Measurements from ENCODE around the gene ZSCAN10. TPM values are rescaled to one million over a fixed set of nuclear protein-coding genes. Genes with fewer than 3 reads are reported as not detected.

Gene ZSCAN10
- polyA plus RNA-seq, 1 donor (not counting 4 experiments of a cell fraction or from before 2014, with no cell fraction given) = not detected

- Histone ChIP-seq H4K20me1 (ENCODE audit: control insufficient read depth, extremely low read depth, insufficient read depth, low read length) (no peaks in the 10 kb centered on the region), H2AFZ (ENCODE audit: control insufficient read depth, low read length) (no peak overlapping the region), H3K79me2 (ENCODE audit: control insufficient read depth, insufficient read depth, low read length) (no peaks in the 10 kb centered on the region), H3K27me3 (ENCODE audit: control insufficient read depth, extremely low read depth, insufficient read depth, low read length) (no peaks in the 10 kb centered on the region), H3K27ac (ENCODE audit: control insufficient read depth, insufficient read depth, low read length) (no peak overlapping the region), H3K4me2 (ENCODE audit: control insufficient read depth, extremely low read depth, insufficient read depth, low read depth, low read length) (no peak overlapping the region), H3K9ac (ENCODE audit: control insufficient read depth, extremely low read depth, insufficient read depth, low read length) (no peak overlapping the region), H3K9me1 (ENCODE audit: control insufficient read depth, extremely low read depth, insufficient read depth, low read length) (no peaks in the 10 kb centered on the region), H3K4me3 (ENCODE audit: control insufficient read depth in 2 of 3, extremely low read depth in 1 of 3, insufficient read depth in 2 of 3, low read depth in 1 of 3, low read length in 3 of 3) (no peak overlapping the region), H3K4me1 (ENCODE audit: control insufficient read depth, extremely low read depth, insufficient read depth, low read length) (no peaks in the 10 kb centered on the region), H3K9me3 (ENCODE audit: control insufficient read depth, low read depth, low read length) (no peaks in the 10 kb centered on the region), H3K36me3 (ENCODE audit: control insufficient read depth in 2 of 2, extremely low read depth in 1 of 2, insufficient read depth in 2 of 2, low read length in 2 of 2) (peaks cover 0 to 7% of the 10 kb centered on the region in 2 experiments)
- no peak for TF ChIP-seq EZH2 (IDR thresholded peaks at IDR 0.05; ENCODE audit: low read length)
- TF ChIP-seq CTCF (optimal IDR thresholded peaks at IDR 0.05 in 1 of 3, IDR thresholded peaks at IDR 0.05 in 1 of 3, conservative IDR thresholded peaks at IDR 0.05 in 1 of 3; ENCODE audit: extremely low read depth in 1 of 3, insufficient read depth in 2 of 3, low read length in 3 of 3) = no peak
- DNase-seq (ENCODE audit: low read depth, low spot score) (no peak), FAIRE-seq (no peak)
- dilution Hi-C loops (cut with MboI; ENCODE audit: extremely low pct_ligation_motif_present, low sequenced_read_pairs) = no loop called here
Measured at GRCh38 chr16:3145660-3146059, 46.6 kb upstream of the ZSCAN10 start.

- FAIRE-seq (no peak), DNase-seq (ENCODE audit: low read depth, low spot score) (no peak)
- H2AFZ ChIP-seq (ENCODE audit: control insufficient read depth, low read length) = no peak overlapping the region
- dilution Hi-C loops (cut with MboI; ENCODE audit: extremely low pct_ligation_motif_present, low sequenced_read_pairs) = no loop called here
- no peak overlapping the region for H3K9ac ChIP-seq (ENCODE audit: control insufficient read depth, extremely low read depth, insufficient read depth, low read length)
- no peaks in the 10 kb centered on the region for H3K9me1 ChIP-seq (ENCODE audit: control insufficient read depth, extremely low read depth, insufficient read depth, low read length)
- TF ChIP-seq EZH2 (IDR thresholded peaks at IDR 0.05; ENCODE audit: low read length) (no peak), CTCF (optimal IDR thresholded peaks at IDR 0.05 in 1 of 3, IDR thresholded peaks at IDR 0.05 in 1 of 3, conservative IDR thresholded peaks at IDR 0.05 in 1 of 3; ENCODE audit: extremely low read depth in 1 of 3, insufficient read depth in 2 of 3, low read length in 3 of 3) (no peak)
- no peaks in the 10 kb centered on the region for H3K4me1 ChIP-seq (ENCODE audit: control insufficient read depth, extremely low read depth, insufficient read depth, low read length)
- no peak overlapping the region for H3K27ac ChIP-seq (ENCODE audit: control insufficient read depth, insufficient read depth, low read length)
- H3K36me3 ChIP-seq (ENCODE audit: control insufficient read depth in 2 of 2, extremely low read depth in 1 of 2, insufficient read depth in 2 of 2, low read length in 2 of 2) = peaks cover 0 to 7% of the 10 kb centered on the region in 2 experiments
- H4K20me1 ChIP-seq (ENCODE audit: control insufficient read depth, extremely low read depth, insufficient read depth, low read length) = no peaks in the 10 kb centered on the region
- no peaks in the 10 kb centered on the region for H3K79me2 ChIP-seq (ENCODE audit: control insufficient read depth, insufficient read depth, low read length)
- no peaks in the 10 kb centered on the region for H3K9me3 ChIP-seq (ENCODE audit: control insufficient read depth, low read depth, low read length)
- no peaks in the 10 kb centered on the region for H3K27me3 ChIP-seq (ENCODE audit: control insufficient read depth, extremely low read depth, insufficient read depth, low read length)
- no peak overlapping the region for H3K4me3 ChIP-seq (ENCODE audit: control insufficient read depth in 2 of 3, extremely low read depth in 1 of 3, insufficient read depth in 2 of 3, low read depth in 1 of 3, low read length in 3 of 3)
- H3K4me2 ChIP-seq (ENCODE audit: control insufficient read depth, extremely low read depth, insufficient read depth, low read depth, low read length) = no peak overlapping the region
Measured at GRCh38 chr16:3145151-3145550, 46.1 kb upstream of the ZSCAN10 start.

Measured in keratinocyte (primary cell).